NCI-H1694 treated with DMSO at 0.1 percent for 48 hours (cell line): Measurements from ENCODE around the gene SDR39U1.

Source experiments
- DNase-seq: peaks from one replicate; lab custom pipeline; 2025; lab: John Stamatoyannopoulos, UW

SDR39U1 gene

DNA sequence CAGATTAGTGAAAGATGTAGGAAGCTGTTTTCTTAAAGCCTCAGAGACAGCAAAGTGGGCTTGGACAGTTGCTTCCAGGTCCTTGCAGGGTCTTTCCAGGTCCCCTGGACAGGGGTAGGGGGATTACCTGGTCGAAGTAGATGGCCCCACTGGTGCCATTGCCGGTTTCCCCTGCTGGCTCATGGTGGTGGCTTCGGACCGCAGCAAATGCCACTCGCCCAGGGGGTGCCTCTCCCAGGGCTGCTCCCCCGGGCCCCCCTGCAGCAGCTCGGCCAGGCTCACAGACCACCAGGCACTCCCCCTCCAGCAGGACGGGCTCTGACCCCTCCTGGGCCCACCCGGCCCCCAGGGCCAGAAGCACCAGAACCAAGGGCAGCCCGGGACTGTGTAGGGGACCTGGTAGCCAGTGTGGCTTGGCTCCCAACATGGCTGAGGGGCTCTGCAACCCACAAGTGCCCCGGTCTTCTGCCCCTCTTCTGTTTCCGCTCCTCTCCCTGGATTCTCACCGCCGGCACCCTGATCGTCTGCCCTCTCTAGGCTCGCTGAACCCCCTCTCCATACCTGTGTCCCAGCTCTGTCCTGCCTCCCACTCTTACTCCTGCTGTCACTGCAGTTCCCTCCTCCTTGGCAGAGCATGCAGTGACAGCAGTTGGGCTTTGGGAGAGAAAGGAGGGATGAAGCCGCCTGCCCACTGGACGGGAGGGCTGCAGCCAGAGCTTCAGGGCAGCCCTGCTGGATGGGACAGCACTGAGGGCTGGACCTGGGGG lies 13.8 kb downstream of the SDR39U1 start:
- DNase-seq, result no peak

DNA sequence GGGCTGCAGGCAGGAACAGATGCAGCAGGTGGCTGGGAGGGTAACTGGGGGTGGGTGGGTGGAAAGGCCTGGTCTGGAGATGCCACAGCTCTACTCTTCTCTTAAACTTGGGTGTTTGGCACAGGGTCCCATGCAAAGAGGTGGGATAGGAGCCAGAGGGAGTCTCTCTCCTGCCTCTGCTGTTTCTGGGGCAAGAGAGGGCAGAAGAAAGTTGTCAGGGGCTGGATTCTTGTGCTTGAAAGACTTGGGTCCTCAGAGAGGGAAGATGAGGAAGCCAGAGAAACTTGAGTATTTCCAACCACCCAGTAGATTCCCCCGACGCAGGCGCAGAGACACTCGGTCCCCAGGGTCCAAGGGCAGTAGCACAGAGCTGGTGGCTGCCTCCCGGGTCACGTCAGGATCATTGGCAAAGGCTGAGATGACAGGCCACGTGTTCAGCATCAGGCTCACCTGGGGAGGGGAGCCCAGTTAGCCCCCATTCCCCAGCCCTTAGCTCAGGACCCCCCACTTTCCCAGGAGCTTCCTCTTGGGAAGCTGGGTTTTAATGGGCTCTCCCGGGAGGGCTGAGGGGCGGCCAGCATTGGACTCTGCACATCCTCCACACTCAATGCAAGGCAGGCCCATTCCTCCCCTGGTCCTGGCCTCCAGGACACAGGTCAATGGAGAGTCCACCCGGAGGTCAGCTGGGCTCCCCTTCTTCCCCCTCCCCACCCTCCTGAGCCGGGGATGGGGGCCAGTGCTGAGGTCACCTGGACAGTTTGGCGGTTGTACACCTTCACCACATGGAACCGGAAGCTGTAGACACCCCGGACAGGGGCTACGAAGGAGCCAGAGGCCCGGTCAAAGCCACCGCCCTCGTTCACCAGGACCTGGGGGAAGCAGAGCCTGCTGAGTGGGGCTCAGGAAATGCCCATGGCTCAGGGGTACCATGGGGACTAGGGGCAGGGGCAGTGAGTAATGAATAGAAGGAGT lies 14.8 kb downstream of the SDR39U1 start:
- no peak for DNase-seq

DNA sequence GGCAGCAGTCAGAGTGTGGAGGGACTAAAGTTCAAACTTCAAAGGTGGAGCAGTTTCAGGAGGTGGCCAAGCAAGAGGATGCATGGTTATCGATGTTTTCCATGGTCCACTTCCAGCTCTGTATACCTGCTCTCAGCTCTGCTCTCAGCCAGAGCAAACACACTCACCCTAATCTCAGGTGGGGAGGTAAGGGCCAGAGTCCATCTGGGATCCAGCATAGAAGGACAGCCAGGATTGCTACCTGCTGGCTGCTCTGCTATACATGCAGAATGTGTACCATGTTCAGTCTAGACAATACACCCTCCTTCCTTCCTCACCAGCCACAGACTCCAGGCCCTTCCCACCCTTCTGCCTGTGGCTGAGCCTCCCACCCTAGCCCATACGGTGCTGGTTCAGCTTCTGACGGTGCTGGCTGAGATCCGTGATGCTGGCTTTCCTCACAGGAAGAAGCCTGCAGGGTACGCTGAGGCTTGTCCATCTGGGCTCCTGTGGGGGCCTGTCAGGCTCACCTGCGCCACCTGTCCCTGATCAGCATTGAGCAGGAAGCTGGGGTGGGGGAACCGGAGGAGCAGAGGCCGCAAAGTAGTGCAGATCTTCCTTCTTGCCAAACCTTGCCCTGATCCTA lies 15.6 kb downstream of the SDR39U1 start:
- no peak for DNase-seq

DNA sequence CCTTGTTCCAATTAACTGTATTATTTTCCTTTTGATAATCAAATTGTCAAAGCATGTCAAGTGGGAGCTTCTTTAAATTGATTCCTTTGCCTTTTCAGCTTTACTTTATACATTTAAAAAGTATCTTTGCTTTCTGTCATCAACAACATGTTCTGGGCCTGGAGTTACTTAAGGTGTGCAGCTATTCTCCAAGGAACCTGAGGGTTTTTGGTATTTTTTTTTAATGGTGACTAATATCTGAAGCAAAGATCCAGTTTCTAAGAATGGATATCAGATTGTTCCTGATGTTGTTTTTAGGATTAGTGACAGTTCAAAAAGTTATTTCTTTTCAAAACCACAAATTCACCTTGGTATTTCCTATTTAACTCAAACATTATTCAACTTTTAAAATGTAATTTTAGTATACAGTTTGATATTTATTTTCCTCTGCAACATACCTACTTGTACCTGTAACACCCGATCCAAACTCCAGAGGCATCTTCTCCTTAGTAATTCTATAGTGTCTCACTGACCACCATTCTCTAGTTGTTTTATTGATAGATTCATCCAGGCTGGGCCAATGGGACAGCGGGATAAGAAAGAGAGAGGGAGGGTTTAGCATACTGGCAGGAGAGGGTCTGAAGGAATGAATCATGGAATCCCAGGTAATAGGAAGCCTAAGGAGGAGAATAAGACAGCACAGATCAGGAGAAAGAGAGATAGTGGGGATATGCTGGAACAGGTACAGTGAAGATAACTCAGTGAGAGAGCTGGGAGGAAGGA lies 16.2 kb downstream of the SDR39U1 start:
- DNase-seq, result no peak

DNA sequence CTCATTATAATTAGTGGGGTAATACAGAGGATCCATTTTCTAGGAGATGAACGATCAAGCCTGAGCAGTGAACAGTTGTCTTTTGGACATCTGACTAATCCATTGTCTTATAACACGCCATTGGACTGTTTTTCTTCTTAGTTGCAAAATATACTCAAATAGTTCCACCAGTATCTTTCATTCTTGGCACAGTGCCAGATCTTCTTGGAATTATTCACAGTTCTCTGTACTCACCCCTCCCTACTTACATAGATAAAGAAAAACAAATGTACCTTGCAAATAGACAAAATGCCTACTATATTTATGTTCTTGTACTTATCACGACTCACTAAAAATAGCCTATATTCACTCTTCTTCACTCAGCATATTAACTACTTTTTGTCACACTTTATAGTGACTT lies 16.9 kb downstream of the SDR39U1 start:
- DNase-seq, result no peak

DNA sequence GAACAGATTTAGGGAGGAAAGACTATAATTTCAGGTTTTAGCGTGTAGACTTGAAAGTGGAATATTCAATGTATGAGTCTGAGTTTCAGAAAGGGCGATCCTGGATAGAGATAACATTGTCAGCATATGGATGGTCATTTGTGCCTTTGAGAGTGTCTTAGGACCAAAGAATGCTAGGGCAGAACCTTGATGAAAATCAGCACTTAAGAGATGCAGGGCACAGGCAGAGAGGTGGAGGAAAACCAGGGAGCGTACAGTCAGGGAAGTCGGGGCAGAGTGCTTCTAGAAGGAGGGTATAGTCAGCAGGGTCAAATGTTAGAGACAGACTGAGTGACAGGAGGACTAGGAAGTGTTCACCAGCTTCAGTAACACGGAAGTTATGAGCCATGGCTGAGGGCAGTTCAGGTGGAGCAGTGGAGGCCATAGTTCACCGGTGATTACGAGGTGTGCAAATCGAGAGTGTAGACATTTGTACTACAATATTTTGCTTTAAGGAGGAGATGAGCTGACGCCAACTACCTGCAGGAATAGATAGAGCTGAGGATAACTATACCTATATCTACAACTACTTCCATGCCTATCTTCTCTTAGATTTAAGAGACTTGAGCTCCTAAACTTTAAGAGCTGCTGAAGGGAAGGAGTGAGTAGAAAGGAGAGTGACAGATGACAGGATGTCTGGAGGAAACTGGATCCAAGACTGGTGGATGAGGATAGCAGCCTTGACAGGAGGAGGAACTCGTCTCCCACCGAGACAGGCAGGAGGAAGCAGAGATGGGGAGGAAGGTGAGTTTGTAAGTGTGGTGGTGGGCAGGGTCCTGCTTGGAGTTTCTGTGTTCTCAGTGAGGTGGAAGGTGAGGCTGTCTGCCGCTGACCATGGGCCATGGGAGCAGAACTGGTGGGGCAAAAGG lies 19.6 kb downstream of the SDR39U1 start:
- no peak for DNase-seq

DNA sequence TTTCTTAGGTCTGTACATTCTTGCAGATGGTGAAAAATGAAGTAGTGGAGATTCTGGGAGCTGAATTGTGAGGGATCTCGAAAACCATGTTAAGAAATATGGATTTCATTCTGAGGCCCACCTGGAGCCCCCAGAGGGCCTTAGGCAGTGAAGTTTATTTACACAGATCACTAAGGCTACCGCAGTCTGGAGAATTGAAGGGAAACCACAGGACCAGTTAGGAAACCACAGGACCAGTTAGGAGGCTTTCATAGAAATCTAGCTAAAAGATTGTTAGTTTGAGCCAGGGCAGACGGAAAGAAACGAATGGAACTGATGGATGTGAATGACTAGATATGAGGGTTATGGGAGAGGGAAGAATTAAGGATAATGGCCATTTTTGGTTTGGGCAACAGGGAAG lies 20.3 kb downstream of the SDR39U1 start:
- no peak for DNase-seq

DNA sequence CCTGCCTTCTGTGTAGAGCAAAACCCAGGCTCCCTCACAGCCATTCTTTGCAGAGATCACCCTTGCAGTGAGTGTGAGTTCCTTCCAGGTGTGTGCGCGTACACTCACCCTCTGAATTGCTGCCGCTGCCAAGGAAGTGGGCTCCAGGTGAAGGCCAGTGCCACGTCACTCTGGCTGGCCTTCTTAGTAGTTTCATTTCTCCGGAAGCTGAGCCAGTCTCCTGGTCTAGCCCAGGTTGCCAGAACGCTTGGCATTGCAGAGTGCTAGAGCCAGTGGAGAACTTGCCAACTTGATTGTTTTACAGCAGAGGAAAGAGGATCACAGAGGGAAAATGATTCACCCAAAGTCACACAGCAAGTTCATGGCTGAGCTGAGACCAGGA lies 24.1 kb downstream of the SDR39U1 start:
- no peak for DNase-seq

DNA sequence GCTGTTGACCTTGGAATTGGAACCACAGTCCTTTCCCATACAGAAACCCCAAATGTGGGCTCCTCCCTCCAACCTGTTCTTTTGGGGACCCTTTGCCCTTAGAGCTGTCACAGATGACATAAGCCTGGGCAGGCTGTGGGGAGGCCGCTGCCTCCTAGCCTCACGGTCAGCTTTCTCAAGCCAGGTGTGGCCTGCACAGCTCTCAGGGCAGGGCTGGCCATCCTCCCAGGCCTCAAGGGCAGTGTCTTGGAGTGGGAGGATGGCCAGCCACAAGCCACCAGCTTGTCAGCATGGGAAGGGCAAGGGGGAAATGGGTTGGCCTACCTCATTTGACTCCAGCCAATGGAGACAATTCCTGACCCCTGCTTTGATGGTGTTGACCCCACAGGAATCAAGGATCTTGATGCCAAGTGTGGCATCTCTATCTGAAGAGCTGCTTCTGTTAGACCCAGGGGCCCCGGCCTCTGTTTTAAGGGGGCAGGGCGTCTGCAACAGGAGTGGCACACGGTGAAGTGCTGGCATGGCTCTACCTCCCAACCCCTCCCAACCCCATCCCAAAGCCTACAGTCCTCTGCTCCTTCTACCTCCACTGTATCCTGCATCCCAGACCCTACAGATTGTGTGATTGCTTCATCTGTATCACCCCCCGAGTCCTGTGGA lies 24.6 kb downstream of the SDR39U1 start:
- DNase-seq, result no peak

DNA sequence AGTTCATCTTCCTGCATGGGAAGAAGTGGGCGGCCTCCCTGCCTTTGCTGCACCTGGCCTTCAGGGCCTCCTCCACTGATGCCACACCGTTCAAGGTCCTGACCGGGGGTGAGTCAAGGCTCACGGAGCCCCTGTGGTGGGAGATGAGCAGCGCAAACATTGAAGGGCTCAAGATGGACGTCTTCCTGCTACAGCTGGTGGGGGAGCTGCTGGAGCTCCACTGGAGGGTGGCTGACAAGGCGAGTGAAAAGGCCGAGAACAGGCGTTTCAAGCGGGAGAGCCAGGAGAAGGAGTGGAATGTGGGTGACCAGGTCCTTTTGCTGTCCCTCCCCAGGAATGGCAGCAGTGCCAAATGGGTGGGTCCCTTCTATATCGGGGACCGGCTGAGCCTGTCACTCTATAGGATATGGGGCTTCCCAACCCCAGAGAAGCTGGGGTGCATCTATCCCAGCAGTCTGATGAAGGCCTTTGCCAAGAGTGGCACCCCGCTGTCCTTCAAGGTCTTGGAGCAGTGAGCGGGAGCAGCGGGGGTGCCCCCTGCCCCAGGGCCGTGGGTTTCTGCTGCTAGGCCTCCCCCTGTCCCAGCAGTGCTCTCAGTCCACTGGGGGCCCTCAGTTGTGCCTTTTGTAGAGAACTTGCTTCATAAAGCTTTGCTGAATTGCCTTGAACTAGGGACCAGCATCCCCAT lies 25.5 kb downstream of the SDR39U1 start:
- no peak for DNase-seq

DNA sequence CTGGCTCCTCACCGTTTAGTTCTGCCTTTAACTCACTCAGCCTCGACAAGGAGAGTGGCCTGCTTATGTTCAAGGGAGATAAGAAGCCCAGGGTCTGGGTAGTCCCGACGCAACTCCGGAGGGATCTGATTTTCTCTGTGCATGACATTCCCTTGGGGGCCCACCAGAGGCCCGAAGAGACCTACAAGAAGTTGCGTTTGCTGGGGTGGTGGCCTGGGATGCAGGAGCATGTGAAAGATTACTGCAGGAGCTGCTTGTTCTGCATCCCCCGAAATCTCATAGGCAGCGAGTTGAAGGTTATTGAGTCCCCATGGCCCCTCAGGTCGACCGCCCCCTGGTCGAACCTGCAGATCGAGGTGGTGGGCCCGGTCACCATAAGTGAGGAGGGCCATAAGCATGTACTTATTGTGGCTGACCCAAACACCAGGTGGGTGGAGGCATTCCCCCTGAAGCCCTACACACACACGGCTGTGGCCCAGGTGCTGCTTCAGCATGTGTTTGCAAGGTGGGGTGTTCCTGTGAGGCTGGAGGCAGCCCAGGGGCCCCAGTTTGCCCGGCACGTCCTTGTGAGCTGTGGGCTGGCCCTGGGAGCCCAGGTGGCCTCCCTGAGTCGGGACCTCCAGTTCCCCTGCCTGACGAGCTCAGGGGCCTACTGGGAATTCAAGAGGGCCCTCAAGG lies 26.2 kb downstream of the SDR39U1 start:
- DNase-seq, result no peak

DNA sequence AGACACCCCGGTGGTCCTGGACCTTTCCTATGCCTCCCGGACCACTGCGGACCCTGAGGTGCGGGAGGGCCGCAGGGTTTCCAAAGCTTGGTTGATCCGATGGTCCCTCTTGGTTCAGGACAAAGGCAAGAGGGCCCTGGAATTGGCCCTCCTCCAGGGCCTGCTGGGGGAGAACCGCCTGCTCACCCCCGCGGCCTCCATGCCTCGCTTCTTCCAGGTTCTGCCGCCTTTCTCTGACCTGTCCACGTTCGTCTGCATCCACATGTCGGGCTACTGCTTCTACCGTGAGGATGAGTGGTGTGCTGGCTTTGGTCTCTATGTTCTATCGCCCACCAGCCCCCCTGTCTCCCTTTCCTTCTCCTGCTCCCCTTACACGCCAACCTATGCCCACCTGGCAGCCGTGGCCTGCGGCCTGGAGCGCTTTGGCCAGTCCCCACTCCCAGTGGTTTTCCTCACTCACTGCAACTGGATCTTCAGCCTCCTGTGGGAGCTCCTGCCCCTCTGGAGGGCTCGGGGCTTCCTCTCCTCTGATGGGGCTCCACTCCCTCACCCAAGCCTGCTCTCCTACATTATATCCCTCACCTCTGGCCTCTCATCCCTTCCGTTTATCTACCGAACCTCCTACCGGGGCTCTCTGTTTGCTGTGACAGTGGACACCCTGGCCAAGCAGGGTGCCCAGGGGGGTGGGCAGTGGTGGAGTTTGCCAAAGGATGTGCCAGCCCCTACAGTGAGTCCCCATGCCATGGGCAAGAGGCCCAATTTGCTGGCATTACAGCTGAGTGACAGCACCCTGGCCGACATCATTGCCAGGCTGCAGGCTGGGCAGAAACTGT lies 26.9 kb downstream of the SDR39U1 start:
- DNase-seq, result no peak

DNA sequence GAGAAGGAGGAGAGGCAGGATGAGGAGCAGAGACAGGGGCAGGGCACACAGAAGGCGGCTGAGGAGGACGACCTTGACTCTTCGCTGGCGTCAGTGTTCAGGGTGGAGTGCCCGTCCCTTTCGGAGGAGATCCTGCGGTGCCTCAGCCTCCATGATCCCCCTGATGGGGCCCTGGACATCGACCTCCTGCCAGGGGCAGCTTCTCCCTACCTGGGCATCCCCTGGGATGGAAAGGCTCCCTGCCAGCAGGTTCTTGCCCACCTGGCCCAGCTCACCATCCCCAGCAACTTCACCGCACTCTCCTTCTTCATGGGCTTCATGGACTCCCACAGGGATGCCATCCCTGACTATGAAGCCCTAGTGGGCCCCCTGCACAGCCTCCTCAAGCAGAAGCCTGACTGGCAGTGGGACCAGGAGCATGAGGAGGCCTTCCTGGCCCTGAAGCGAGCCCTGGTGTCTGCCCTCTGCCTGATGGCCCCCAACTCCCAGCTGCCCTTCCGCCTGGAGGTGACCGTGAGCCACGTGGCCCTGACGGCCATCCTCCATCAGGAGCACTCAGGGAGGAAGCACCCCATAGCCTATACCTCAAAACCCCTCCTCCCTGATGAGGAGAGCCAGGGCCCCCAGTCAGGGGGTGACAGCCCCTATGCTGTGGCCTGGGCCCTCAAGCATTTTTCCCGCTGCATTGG lies 27.7 kb downstream of the SDR39U1 start:
- DNase-seq, result no peak

DNA sequence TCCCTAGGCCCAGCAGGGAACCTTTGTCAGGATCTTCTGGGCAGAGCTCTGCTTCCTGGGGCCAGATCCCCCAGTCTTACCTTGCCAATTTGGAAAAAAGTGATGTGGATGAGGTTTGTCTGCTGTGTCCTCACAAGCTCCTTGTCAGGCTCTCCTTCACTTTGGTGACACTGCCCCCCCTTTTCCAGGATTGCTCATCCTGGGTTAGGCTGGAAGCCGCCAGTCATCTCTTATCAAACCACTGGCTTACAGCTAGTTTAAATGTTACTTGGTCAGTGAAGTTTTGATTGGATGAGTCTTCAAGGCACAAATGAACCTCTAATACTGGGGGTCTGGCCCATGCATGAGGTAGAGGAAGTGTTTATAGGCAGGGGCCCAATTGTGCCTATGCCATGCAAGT lies 28.5 kb downstream of the SDR39U1 start:
- DNase-seq, result no peak

DNA sequence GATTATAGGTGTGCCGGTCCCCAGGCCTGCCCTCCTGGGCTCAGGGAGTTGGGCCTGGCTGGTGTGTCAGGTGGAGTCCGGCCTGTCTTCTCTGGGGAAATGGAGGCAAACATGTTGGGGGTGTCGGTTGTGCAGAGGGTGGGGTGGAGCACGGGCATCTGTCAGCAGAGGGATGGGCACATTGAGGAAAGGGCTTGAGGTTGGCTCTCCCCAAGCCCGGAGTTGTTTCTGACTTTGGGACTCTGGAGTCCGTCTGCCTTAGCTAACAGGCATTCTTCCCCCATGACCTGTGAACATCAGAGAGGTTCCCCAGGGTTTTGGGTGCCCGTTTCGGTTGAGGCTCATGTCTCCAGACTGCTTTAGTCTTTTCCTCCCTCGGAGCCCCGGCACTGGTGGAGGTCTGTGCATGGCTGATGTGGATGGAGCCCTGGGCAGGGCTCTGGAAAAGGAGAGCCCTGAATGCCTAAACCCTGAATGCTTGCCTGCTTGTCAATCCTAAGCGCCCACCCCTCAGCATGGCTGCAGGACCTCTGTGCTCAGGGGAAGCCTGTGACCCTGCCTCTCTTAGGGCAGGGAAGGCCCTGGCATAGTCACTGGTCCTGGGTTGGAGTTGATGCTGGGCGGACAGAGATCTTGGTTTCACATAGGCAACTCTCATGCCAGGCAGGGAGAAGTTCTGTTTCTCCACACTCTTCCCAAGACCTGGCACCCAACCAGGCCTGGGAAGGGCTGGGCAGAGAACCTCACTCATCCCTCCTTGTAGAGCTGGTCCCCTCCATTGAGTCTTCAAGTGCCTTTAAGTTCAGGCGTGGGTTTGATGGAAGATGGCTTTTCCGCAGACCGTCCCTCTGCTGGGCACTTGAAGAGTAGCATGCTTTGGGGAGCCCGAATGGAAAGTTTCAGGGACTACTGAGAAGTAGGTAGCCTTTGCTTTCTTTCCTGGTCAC lies 30.9 kb downstream of the SDR39U1 start:
- peak; percentile 29 for DNase-seq

DNA sequence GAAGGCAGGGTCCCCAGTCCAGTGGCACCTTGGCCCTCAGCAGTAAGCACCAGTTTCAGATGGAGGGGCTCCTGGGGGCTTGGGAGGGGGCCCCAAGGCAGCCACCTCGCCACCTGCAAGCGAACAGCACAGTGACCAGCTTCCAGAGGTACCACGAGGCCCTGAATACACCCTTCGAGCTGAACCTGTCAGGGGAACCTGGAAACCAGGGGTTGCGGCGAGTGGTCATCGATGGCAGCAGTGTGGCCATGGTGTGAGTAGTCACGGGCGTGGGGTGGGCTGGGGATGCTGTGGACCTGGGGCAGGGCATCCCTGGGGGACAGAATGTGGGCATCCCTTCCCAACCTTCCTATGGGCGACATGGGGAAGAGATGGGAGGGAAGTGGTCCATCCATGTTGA lies 32.6 kb downstream of the SDR39U1 start:
- no peak for DNase-seq

DNA sequence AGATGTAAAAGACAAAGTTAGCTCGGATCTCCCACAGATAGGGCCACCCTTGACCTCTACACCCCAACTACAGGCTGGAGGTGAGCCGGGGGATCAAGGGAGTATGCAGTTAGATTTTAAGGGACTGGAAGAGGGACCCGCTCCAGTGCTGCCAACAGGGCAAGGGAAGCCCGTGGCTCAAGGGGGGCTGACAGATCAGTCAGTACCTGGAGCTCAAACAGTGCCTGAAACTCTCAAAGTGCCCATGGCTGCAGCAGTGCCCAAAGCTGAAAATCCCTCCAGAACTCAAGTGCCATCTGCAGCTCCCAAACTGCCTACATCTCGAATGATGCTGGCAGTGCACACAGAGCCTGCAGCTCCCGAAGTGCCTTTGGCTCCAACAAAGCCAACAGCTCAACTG lies 33.4 kb downstream of the SDR39U1 start:
- DNase-seq, result peak; percentile 23
